LNCaP clone FGC (cell line): ENCODE results near the gene PACS2.

Source experiments
- DNase-seq: peaks from one replicate; pipeline ENCODE4 v3.0.0-alpha.2; 2011; ENCODE audit warnings: low read depth
- H3K4me3 ChIP-seq: 2 replicates; pipeline ENCODE4 v1.5.1; 2011; ENCODE audit warnings: mild to moderate bottlenecking, low read depth, low read length, control low read depth
- CTCF ChIP-seq: IDR thresholded peaks from 2 replicates; pipeline ENCODE4 v1.5.1; 2012; ENCODE audit warnings: mild to moderate bottlenecking; ENCODE audit not compliant: control insufficient read depth, insufficient read depth; ENCODE audit errors: extremely low read depth

The PACS2 gene

GRCh38 chr14:105437723-105438500, 123.4 kb downstream of the PACS2 start:
- H3K4me3 ChIP-seq, result no peak overlapping the region
- no peak for DNase-seq
- TF ChIP-seq CTCF, result no peak

- DNase-seq, result no peak
- no peak for TF ChIP-seq CTCF
- H3K4me3 ChIP-seq, result no peak overlapping the region
Observed at GRCh38 chr14:105439179-105439578, 124.6 kb downstream of the PACS2 start.

- no peak for DNase-seq
- no peak overlapping the region for H3K4me3 ChIP-seq
- no peak for TF ChIP-seq CTCF
Observed at GRCh38 chr14:105439710-105440553, 125.4 kb downstream of the PACS2 start.

- no peak for TF ChIP-seq CTCF
- H3K4me3 ChIP-seq, result no peak overlapping the region
- DNase-seq, result no peak
Observed at GRCh38 chr14:105440554-105440900, 126.0 kb downstream of the PACS2 start.

- no peak for TF ChIP-seq CTCF
- H3K4me3 ChIP-seq, result no peak overlapping the region
- no peak for DNase-seq
Observed at GRCh38 chr14:105440992-105441391, 126.4 kb downstream of the PACS2 start.

- H3K4me3 ChIP-seq, result no peak overlapping the region
- no peak for DNase-seq
- no peak for TF ChIP-seq CTCF
Observed at GRCh38 chr14:105442125-105442524, 127.6 kb downstream of the PACS2 start.
